Endothelial cell of hepatic sinusoid (primary cell): ENCODE results near the gene MAGEB4.
"Not testable (repeated sequence)": the region's sequence is repeated elsewhere in the genome, so short reads cannot be mapped to it uniquely, and the experiment has no call there.

ENCODE experiments used
- in situ Hi-C: cut with HindIII; loops from 2 replicates; pipeline ENCODE4 v1.10.0; 2017; ENCODE audit warnings: low sequenced_read_pairs

The MAGEB4 gene

GRCh38 chrX:30241724-30242415 lies at the start of gene MAGEB4:
Gene MAGEB4, plus strand, starts transcription at chrX:30242000. Its CDS starts 136 bp downstream, at chrX:30242136.
- in situ Hi-C loops = no loop called here

GRCh38 chrX:30193910-30194309 lies 47.9 kb upstream of the MAGEB4 start:
- in situ Hi-C loops = not testable (repeated sequence)

- in situ Hi-C loops = no loop called here
Observed at GRCh38 chrX:30196322-30196721, 45.5 kb upstream of the MAGEB4 start.

- in situ Hi-C loops = no loop called here
Observed at GRCh38 chrX:30212172-30212571, 29.6 kb upstream of the MAGEB4 start.

- in situ Hi-C loops = no loop called here
Observed at GRCh38 chrX:30215357-30215843, 26.4 kb upstream of the MAGEB4 start, which contains the start of gene MAGEB2. Gene MAGEB2, plus strand, starts transcription at chrX:30215563. Its CDS starts 3,018 bp downstream, at chrX:30218581.

GRCh38 chrX:30217465-30217864 lies 24.3 kb upstream of the MAGEB4 start:
- in situ Hi-C loops = no loop called here

- in situ Hi-C loops = no loop called here
Observed at GRCh38 chrX:30219372-30219771, 22.4 kb upstream of the MAGEB4 start.

- in situ Hi-C loops = no loop called here
Observed at GRCh38 chrX:30220661-30221060, 21.1 kb upstream of the MAGEB4 start.

GRCh38 chrX:30224536-30224935 lies 17.3 kb upstream of the MAGEB4 start:
- in situ Hi-C loops = no loop called here

- in situ Hi-C loops = no loop called here
Observed at GRCh38 chrX:30228526-30228925, 13.3 kb upstream of the MAGEB4 start.

GRCh38 chrX:30230395-30230794 lies 11.4 kb upstream of the MAGEB4 start, which contains the start of gene MAGEB3:
Gene MAGEB3, plus strand, starts transcription at chrX:30230657. Its CDS starts 5,268 bp downstream, at chrX:30235925.
- in situ Hi-C loops = no loop called here

GRCh38 chrX:30246769-30247489 lies 5.1 kb downstream of the MAGEB4 start, which contains the start of gene MAGEB1:
Gene MAGEB1, plus strand, starts transcription at chrX:30247146. Its CDS starts 3,348 bp downstream, at chrX:30250494.
- in situ Hi-C loops = no loop called here

GRCh38 chrX:30248854-30249253 lies 7.1 kb downstream of the MAGEB4 start:
- in situ Hi-C loops = no loop called here

GRCh38 chrX:30253257-30253656 lies 11.5 kb downstream of the MAGEB4 start:
- in situ Hi-C loops = no loop called here

- in situ Hi-C loops = no loop called here
Observed at GRCh38 chrX:30259927-30260326, 18.1 kb downstream of the MAGEB4 start.

GRCh38 chrX:30261012-30261411 lies 19.2 kb downstream of the MAGEB4 start:
- in situ Hi-C loops = no loop called here

GRCh38 chrX:30262763-30263162 lies 21.0 kb downstream of the MAGEB4 start:
- in situ Hi-C loops = no loop called here

GRCh38 chrX:30270639-30271038 lies 28.8 kb downstream of the MAGEB4 start:
- in situ Hi-C loops = no loop called here

- in situ Hi-C loops = no loop called here
Observed at GRCh38 chrX:30275498-30275897, 33.7 kb downstream of the MAGEB4 start.

GRCh38 chrX:30278365-30278764 lies 36.6 kb downstream of the MAGEB4 start:
- in situ Hi-C loops = no loop called here

- in situ Hi-C loops = no loop called here
Observed at GRCh38 chrX:30280428-30280827, 38.6 kb downstream of the MAGEB4 start.

- in situ Hi-C loops = no loop called here
Observed at GRCh38 chrX:30282527-30282926, 40.7 kb downstream of the MAGEB4 start.
